NCI-H526 treated with DMSO at 0.1 percent for 48 hours (cell line): ENCODE data around the gene CACNA1B.
"Not testable (repeated sequence)": the region's sequence is repeated elsewhere in the genome, so short reads cannot be mapped to it uniquely, and the experiment has no call there.

Experiments used
- DNase-seq: peaks from one replicate; lab custom pipeline; 2025; lab: John Stamatoyannopoulos, UW

CACNA1B gene

DNA sequence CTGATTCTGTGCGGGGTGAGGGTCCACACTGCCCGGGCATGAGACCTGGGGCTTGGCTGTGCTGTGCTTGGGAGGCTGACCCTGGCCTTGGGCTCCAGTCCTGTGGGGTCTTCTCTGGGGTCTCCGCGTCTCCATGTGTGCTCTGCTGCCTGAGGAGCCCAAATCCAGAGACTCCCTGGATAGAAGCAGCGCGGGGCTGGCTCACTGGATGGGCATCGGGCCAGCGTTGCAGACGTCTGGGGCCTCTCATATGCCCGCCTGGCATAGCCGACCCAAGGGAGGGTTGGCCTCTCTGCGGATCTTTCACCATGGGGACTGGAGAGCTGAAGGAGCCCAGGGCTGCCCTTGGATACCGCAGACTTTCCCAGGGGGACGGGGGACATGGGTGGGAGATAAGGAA lies 12.4 kb downstream of the CACNA1B start:
- DNase-seq = not testable (repeated sequence)

DNA sequence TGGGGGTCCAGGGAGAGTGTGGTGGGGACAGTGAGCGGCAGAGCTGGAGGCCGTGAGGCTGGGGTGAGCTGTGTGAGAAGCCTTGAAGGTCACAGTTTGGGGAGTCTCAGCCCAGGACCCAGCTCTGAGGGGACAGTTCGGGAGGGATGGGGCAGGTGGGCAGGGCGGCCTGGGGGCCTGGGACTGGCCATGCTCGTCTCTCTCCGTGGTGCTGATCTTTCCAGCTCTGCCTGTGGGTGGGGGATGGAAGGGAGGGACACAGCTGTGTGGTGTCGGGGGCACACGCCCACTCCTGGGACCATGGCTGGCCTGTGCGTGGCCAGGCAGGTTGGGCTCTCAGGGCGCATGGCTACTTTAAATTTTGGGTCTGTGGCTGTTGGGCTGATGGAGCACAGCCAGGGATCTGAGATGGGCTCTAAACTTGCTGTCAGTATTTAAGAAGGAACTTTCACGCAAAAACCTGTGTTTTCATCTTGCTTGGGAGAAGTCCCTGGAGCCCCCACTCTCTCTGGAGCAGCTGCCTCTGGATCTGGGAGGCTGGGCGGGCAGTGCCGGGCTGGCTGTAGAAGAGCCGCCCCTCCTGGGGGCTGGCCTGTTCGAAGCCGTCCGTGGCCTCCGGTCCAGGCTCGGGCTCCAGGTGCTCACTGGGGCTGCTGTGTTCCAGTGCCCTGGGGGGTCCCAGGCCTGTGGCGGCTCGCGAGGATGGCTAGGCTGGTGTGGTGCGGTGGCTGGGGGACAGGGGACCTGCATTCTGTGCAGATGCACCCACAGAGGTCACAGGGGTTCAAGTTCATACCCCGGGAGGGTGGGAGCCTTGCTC lies 13.4 kb downstream of the CACNA1B start:
- not testable (repeated sequence) for DNase-seq

DNA sequence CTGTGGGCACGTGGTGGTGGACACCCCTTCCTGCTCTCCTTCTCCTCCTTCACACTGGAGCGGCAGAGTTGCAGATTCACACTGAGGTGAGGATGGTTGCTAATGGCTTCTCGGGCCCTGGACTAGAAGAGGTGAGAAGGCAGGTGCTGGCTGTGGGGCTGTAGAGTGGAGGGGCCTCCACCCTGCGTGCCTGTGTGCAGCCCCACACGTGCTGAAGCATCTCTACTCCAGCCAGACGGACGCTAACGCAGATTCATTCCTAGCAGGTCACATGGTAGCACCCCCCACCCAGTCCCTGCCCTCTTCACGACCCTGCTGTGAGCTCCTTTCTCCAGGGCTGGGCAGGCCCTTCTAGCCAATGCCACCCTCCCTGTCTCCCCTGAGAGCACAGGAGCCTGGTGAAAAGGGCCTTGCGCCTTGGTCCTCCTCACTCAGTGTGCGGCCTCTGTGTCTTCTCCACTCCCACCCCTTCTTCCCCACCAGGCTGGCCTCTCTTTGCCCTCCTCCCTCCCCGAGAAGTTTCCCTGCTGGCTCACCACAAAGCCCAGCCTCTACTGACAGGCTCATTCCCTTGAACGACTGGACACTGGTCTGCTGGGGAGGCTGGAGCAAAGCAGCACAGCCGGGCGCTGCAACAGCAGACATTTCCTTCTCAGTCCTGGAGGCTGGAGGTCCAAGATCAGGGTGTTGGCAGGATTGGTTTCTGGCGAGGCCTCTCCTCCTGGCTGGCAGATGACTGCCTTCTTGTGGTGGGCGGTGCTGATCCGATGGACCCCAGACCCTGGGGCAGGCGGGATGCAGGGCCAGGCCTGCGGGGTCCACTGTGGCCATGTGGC lies 14.2 kb downstream of the CACNA1B start:
- no peak for DNase-seq

DNA sequence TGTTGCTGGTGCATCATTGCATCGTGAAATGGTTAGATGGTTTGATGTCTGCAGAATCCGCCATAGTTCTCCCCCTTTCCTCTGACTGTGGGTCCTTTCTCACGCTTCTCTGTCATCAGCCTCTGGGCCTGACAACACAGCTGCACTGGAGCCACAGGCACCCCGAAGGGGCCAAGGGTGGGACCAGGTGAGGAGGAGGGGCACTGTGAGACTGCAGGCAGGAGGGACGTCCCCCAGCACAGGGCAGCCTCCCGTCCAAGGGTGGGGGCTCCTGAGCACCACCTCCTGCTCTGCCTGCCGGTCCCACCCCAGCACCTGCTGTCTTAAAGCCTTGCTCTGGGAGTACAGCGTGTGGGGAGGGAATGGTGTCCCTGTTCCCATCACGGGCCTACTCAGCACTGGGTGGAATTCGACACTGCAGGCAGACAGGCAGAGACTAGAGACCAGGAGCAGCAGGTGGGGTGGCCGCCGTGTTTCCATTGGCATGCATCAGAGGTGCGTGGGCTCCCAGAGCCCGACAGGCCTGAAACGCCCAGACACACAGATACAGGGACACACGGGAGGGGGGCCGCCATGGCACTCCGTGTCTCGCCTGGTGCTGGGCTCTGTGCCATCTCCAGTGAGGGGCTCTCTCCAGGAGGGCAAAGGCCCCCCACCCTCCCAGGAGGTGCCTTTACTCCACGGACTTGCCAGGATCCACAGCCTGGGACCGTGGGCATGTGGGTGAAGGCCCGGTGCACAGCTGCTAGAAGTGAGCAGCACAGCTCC lies 15.0 kb downstream of the CACNA1B start:
- no peak for DNase-seq

DNA sequence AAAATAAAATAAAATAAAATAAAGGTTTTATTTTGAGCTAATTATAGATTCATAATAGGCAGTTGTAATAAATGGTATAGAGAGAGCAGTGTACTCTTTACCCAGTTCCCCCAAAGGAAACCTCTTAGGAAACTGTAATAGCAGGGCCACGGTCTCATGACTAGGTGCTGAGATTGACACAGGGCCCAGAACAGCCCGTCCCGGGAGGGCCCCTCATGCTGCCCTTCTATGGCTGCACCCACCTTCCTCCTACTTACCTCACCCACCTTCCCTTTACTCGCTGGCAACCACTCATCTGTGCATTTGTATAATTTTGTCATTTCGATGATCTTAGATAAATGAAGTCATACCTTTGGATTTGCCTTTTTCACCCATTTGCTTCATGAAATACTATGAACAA lies 16.1 kb downstream of the CACNA1B start:
- no peak for DNase-seq

DNA sequence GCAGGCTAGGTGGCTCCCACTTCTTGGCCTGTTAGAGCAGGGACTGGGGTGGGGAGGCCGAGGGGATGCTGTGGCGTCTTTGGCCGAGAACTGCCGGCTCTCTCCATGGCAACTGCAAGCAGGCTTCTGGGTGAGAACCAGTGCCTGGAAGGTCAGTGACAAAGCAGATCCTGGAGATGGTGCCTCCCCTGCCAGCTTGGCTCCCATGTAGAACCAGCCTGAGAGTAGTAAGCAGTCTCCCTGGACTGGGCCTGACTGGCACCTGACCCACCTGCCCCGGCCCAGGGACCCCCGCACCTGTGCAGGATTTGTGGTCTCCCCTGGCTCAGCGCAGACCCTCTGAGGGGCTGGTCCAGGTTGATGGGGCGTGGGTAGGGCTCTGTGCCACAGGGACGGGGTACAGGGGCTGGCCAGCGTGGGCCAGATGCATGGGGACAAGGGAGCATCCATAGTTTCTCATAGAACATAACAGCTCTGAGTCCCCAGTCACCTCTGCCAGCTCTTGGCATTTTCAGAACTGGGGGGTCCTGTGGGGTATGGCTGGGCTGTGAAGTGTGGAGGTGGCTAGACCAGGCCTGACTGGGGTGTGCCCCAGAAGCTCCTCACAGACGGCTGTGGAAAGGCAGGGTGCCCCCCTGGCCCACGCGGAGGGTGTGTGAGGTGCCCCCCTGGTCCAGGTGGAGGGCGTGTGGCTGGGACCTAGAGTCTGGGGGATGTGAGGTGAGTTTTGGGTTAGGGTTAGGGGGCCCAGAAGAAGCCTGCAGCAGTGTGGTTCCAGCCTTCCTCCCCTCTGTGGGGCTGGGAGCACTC lies 22.2 kb downstream of the CACNA1B start:
- no peak for DNase-seq

DNA sequence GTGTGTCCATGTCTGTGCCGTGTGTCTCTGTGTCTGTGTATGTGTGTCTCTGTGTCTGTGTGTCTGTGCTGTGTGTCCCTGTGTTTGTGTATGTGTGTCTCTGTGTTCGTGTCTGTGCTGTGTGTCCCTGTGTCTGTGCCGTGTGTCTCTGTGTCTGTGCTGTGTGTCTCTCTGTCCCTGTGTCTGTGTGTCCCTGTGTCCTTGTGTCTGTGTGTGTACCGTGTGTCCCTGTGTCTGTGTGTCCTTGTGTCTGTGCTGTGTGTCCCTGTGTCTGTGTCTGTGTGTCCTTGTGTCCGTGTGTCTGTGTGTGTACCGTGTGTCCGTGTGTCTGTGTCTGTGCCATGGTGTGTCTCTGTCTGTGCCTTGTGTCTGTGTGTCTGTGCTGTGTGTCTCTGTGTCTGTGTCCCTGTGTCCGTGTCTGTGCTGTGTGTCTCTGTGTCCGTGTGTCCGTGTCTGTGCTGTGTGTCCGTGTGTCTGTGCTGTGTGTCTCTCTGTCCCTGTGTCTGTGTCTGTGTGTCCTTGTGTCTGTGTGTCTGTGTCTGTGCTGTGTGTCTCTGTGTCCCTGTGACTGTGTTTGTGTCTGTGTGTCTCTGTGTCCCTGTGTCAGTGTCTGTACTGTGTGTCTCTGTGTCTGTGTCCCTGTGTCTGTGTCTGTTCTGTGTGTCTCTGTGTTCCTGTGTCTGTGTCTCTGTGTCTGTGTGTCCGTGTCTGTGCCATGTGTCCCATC lies 23.2 kb downstream of the CACNA1B start:
- DNase-seq = no peak

DNA sequence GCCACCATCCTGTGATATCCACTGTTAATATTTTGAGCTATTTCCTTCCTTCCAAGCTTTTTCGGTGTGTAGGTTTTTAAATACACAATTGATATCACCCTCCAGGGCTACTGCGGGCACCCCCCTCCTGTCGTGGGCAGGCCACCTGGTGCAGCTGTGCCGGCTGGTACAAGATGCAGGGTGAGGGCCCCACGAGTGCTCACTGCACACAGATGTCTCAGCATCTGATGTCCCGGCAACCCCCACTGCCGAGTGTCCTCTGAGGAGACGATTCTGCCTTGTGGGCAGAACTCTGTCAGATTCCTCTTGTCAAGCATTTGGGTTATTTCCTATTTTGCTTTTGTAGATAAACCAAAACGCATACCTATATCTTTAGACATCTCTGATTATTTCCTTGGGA lies 25.1 kb downstream of the CACNA1B start:
- DNase-seq = no peak

DNA sequence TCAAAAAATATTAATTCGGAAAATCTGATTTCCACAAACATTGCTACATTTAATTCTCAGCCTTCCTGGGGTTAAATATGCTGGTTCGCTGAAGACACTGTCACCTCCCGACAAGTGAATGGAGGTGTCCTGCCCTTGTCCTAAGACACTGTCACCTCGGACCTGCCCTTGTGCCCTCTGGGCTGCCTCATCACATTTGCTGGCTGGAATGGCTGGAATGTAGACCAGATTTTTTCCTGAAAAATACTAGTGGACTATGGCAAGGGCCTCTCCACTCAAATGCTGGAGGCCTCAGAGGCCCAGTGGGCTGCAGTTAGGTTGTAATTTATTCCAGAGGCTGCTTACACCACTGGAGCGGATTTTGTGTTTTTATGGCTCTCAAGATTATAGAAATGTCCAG lies 28.2 kb downstream of the CACNA1B start:
- no peak for DNase-seq

DNA sequence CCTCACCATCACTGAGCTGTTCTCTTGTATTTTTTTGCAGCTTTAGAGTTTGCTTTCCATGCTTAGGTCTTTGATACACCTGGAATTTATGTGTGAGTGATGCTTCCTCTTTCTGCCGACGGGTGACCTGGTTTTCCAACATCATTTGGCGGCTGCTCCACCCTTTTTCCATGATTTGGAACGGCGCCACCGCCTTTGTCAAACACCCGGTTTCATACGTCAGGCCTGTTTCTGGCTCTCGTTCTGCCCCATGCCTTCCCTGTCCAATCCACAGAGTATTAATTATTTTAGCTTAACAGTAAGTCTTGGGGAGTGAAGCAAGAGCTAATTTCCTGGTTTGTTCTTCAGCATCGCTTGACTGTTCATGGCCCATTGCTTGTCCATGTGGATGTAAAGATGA lies 30.2 kb downstream of the CACNA1B start:
- DNase-seq = no peak

DNA sequence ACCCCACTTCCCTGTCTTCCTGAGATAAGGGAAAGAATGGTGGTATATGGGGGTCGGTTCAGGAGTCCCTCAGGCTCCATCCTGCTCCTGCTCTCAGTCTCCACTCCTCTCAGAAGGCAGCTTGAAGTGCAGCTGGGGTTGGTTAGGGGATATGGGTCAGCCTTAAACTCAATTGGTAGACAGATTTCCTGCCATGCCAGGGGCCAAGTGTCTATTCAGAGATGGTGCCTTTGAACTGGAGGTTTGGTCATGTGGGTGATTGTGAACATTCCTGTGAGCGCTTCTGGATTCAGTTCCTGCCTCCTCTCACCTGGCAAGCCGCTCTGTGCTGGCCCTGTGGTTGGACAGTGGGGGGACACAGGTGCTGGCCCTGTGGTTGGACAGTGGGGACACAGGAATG lies 35.1 kb downstream of the CACNA1B start:
- no peak for DNase-seq

DNA sequence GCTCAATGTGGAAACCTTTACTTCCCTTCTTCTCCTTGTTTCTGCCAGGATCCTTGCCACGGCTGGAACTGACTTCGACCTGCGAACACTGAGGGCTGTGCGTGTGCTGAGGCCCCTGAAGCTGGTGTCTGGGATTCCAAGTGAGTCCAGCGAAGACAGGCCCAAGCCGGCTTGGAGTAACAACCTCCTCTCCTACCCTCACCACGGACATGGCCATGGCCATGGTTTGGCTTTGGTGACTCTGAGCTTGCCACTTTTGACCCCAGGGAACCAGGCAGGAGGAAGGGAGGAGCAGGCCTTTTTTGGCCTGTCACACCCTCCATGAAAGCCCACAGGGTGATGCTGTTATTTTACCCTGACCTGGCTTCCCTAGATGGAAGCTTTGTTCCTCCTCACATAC lies 35.5 kb downstream of the CACNA1B start:
- no peak for DNase-seq

DNA sequence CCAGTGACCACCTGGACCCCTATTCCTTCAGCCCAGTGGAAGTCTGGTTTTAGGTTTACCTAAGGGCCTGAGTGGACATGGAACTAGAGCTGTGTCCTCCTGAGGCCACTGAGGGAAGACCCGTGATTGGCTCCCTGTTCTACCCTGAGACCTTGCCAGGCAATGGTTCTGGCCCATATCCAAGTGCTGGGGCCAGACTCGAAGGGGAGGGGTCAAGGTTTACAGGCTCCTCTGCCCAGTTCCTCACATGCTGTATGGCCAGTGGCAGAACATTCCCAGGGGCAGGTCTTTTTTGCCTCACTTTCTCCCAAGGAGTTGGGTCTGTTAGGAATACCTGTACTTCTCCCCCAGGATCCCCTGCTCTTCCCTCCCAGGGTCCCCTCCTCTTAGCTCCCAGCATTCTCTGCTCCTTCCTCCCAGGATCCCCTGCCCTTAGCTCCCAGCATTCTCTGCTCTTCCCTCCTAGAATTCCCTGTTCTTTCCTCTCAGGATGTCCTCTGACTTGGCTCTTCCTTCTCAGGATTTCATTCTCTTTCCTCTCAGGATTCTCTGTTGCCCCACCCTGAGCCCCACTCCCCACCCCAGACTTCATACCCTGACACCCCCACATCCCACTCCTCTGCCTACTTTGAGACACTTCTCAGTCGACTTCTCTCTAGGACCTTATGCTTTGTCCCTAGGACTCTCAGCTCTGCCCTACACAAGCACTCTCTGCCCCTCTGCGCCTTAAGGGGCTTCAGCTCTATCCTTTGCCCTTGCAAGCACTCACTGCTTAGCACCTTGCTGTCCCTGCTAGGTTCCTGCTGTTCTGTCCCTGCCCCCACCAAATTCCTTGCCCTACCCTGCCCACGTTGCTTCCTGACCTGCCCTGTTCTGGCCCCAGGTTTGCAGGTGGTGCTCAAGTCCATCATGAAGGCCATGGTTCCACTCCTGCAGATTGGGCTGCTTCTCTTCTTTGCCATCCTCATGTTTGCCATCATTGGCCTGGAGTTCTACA lies 36.5 kb downstream of the CACNA1B start:
- no peak for DNase-seq

DNA sequence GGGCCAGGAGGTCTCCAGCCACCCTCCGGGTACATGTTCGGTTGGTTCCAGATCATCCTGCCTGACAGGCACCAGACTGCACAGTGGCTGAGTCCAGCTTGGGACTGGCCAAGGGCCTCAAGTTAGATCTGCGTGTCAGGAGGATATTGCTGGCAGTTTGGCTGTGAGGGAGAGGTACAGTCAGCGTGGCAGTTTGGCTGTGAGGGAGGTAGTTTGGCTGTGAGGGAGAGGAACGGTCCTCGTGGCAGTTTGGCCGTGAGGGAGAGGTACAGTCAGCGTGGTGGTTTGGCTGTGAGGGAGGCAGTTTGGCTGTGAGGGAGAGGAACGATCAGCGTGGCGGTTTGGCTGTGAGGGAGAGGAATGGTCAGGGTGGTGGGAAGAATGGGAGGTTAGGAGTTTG lies 39.0 kb downstream of the CACNA1B start:
- no peak for DNase-seq

DNA sequence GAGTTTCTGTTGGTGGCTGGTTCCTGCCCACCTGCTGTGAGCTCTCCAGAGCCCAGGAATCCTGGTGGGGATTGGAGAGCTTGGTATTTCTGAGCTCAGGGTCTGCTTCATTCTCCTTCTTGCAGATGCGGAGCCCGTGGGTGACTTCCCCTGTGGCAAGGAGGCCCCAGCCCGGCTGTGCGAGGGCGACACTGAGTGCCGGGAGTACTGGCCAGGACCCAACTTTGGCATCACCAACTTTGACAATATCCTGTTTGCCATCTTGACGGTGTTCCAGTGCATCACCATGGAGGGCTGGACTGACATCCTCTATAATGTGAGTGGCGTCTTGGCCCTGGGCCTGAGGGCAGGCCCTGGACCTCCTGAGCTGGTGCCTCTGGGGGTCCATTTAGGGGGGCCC lies 39.5 kb downstream of the CACNA1B start:
- no peak for DNase-seq

DNA sequence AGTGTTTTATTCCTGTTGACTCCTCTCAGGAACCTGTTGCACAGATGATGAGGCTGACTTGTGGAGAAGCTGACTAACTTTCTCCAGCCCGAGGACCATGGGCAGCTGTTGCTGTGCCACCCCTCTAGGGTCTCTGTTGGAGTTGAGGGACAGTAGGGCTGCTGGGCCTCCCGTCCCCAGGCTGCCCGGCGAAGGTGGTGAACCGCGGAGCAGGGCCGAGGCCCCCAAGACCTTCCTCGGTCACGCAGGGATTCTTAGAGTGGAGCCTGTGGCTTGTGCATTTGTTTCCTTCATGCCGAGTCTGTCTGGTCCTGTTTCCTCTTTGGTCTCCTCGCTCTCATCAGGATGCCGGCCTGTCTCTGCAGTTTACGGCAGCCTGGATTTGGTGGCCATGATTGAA lies 40.2 kb downstream of the CACNA1B start:
- DNase-seq = no peak

DNA sequence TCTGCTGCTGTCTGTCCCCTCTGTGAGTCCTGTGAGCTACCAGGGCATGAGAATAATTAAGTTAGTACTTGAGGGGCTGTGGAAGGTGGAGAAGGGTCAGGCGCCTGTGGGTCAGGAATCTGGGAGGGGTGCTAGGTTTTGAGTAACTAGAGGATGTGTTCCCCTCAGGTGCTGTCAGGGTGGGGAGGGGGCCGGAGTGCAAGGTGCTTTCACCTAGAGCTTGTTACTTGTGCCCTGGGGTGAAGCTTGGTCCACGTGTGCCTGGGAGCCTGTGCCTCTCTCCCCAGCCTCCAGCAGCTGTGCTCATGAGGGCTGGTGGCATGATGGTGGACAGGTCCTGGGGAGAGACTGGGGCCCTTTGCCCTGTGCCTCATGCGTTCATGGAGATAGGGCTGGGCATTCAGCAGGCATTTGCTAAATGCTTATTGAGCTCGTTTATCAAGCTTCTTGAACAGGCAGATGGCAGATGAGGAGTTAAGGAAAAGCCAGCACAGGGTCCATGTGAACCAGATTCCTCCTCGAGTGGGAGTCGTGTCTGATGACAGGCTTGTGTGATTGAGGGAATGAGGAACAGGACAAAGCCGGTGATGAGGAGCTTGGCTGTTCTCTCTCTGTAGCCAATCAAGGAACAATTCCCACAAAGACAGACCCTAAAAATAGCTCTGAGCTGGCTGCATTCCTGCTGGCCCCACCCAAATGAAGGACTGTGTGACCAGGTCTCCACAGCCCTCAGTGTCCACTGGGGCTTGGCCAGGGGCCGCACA lies 40.9 kb downstream of the CACNA1B start:
- no peak for DNase-seq

DNA sequence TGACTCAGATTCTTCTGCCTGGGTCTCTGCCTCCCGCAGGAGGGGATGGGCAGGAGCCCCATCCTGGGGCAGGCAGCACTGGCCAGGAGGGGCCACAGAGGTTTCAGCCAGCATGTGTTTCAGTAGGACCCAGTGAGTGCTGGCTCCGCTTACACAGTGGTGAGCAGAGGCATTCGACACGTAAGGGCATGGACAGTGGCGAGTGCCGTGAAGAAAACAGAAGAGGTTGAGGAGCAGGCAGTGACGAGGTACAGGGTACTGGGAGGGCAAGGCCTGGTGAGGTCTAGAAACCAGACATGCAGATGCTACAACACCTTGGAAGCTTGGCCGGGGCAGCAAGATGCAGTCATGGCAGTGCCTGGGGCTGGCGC lies 41.5 kb downstream of the CACNA1B start:
- no peak for DNase-seq

DNA sequence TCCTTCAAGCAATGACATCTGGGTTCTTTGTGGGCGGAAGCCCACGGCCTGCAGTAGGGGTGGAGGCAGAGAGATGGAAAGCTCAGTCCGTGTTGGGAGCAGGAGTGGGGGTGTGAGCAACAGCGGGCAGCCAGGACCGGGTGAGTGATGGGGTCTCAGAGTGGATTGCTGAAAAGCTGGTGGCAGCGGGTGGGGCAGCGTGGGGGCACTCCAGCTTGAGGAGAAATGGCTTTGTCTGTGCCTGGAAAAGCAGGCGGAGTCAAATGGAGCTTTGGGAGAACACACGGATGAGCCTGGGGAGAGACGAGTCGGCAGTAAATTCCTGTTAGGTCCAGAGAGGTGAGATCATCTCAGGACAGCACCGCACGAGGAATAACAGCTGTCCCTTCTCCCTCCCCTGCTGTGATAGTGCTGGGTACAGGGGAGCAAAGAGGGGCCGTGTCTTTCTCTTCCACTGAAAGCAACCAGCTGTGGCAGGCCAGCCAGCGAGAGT lies 42.1 kb downstream of the CACNA1B start:
- DNase-seq = no peak
